ENCODE measurements around the gene KHDC3L.

DNA sequence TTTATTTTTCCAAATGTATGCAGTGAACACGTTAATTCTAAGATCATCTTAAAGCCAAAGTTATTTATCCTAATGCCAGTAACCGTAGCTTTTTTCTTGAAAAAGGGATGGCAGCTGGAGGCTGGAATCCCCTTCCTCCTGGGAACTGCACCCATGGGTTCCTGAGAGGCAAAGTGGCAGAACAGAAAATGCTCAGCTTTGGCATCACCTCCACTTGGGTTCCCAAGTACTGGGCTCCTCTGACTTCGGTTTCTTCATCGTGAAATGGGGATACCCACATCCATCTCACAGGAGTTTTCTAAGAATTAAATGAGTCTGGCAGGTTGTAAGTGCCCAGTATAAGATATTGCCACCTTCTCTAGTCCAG, 26.0 kb downstream of the KHDC3L start:
- TF ChIP-seq, protein P1, sequence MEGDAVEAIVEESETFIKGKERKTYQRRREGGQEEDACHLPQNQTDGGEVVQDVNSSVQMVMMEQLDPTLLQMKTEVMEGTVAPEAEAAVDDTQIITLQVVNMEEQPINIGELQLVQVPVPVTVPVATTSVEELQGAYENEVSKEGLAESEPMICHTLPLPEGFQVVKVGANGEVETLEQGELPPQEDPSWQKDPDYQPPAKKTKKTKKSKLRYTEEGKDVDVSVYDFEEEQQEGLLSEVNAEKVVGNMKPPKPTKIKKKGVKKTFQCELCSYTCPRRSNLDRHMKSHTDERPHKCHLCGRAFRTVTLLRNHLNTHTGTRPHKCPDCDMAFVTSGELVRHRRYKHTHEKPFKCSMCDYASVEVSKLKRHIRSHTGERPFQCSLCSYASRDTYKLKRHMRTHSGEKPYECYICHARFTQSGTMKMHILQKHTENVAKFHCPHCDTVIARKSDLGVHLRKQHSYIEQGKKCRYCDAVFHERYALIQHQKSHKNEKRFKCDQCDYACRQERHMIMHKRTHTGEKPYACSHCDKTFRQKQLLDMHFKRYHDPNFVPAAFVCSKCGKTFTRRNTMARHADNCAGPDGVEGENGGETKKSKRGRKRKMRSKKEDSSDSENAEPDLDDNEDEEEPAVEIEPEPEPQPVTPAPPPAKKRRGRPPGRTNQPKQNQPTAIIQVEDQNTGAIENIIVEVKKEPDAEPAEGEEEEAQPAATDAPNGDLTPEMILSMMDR (IDR thresholded peaks at IDR 0.05): no peak
- TF ChIP-seq POLR2A (IDR thresholded peaks at IDR 0.05): no peak

All from lower leg skin (tissue), 3 donors.